GM18868 (cell line): ENCODE measurements around the gene CNKSR1.

Experiments
- ATAC-seq: cut with Tn5 transposase; IDR thresholded peaks from one replicate; pipeline ENCODE4 v1.9.1; 2021; ENCODE audit warnings: mild to moderate bottlenecking, moderate library complexity; ENCODE audit not compliant: unreplicated experiment

Gene CNKSR1, protein sequence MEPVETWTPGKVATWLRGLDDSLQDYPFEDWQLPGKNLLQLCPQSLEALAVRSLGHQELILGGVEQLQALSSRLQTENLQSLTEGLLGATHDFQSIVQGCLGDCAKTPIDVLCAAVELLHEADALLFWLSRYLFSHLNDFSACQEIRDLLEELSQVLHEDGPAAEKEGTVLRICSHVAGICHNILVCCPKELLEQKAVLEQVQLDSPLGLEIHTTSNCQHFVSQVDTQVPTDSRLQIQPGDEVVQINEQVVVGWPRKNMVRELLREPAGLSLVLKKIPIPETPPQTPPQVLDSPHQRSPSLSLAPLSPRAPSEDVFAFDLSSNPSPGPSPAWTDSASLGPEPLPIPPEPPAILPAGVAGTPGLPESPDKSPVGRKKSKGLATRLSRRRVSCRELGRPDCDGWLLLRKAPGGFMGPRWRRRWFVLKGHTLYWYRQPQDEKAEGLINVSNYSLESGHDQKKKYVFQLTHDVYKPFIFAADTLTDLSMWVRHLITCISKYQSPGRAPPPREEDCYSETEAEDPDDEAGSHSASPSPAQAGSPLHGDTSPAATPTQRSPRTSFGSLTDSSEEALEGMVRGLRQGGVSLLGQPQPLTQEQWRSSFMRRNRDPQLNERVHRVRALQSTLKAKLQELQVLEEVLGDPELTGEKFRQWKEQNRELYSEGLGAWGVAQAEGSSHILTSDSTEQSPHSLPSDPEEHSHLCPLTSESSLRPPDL

GRCh38 chr1:26177182-26177684 lies at the start of gene CNKSR1:
TSS of gene CNKSR1 (plus strand) at chr1:26177491. CDS start at chr1:26177548, 57 bp downstream.
- no peak for ATAC-seq

DNA sequence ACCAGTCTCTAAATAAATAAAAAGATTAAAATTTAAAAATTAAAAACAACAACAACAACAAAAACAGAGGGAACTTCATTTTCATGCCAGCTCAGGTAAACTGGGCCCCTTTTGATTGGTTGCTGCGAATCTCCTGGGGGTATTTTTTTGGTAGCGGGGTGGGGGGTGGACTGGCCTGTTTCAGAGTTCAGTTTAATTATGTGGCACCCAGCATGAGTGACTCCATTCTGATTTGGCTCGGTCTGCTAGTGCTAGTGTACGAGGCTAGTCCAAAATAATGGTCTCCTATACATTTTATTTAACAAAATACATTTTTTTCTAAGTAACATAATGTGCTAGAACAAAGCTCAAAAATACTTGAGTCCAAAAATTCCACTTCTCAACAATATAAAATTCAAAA lies 47.5 kb upstream of the CNKSR1 start:
- no peak for ATAC-seq

GRCh38 chr1:26130695-26131094 lies 46.6 kb upstream of the CNKSR1 start:
- no peak for ATAC-seq

GRCh38 chr1:26132128-26132833 lies 45.0 kb upstream of the CNKSR1 start:
- no peak for ATAC-seq

- ATAC-seq, result no peak
These were observed 44.5 kb upstream of the CNKSR1 start for GRCh38 chr1:26132834-26133167.

- ATAC-seq, result no peak
These were observed 42.8 kb upstream of the CNKSR1 start for GRCh38 chr1:26134466-26134865.

DNA sequence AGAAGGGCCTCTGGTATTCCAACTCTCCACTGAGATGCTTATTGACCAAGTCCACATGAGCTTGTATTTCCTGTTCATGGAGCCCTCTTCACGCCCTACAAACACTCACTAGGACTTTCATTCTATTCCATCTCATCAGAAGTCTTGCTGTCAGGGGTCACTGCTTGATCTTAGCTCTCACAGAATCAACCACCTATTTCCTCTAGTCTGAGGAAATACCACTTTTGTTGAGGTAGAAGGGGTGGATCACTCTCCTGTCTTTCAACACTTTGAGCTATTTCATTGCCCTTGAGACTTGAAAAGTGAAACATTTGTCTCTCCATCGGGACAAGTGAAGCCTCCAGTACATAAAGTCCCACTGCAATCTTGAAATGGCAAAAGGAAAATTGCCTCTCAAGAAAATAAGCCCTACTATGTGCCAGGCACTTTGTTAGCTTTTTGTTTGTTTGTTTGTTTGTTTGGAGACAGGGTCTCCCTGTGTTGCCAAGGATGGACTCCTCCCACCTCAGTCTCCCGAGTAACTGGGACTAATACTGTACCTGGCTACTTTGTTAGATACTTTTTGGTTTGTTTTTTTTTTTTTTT lies 38.2 kb upstream of the CNKSR1 start:
- ATAC-seq, result no peak

DNA sequence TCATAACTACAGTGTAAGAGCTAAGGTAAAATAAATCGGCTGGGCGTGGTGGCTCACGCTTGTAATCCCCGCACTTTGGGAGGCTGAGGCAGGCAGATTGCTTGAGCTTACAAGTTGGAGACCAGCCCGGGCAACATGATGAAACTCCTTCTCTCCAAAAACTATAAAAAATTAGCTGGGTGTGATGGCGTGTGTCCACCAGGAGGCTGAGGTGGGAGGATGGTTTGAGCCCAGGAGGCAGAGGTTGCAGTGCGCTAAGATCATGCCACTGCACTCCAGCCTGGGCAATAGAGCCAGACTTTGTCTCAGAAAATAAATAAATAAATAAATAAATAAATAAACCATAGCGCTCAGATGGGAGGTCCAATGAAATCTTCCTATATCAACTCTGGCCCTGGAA lies 35.1 kb upstream of the CNKSR1 start:
- no peak for ATAC-seq

DNA sequence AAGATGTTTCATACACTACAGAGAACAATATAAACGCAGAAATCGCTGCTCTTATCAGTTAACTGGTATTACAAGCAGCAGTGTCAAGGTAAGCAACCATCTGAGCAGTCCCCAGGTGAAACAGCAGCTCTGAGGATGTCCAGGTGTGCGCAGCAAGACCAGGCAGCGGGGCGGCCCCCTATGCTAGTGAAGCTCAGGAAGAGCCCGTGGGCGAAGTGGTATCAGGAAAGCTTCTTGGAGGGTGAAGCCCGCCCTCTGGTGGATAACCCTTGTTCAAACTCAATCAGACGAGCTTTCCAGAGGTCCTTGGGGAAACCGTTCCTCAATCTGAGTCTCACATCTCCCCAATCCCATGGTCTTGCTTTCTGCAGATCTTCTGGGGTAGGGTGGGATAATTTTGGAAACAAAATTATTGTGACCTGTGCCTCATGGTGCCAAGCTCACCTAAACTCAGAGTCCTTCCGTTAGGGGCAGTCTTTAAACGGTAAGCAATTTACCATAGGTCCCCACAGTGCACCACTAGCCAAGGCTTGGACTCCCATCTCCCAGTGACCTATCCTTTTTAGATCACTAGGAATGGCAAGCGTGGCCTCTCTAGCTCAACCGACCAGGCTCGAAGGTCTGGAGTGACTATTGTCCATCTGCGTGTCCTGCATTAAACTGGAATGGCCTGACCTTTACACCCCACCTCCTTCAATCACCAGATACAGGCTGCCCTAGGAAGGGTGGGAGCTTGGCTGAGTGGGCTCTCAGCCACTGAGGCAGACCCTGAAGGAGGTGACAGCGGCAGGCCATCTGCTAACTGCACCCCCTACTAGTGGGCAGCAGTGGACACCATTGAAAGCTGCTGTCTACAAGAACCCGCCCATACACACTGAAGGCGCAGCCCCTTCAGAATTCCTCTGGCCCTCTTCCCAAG lies 32.0 kb upstream of the CNKSR1 start:
- no peak for ATAC-seq

- no peak for ATAC-seq
These were observed 31.4 kb upstream of the CNKSR1 start for GRCh38 chr1:26145960-26146294.

GRCh38 chr1:26148887-26149286 lies 28.4 kb upstream of the CNKSR1 start:
- no peak for ATAC-seq

DNA sequence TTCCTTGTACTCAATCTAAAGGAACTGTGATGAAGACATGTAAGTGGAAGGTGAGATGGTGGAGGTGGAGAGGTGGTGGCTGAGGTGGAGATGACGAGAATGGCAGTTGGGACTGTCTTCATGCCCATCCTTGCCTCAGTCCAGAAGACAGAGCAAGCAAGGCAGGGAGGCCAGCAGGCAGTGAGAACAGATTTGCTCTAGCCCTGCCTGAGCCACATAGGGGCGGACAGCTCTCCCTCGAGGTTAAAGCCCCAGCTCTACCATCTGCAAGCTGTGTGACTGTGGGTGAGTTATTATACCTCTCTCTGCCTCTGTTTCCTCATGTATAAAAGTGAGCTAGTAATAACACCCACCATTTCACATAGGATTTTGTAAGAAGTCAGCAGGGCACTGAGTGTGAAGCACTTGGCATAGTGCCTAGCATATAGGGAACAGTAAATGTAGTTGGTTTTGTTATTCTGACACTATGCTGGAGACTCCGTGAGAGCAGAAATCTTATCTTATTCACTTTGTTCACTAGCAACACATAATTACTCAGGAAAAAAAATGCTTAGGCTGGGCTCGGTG lies 23.2 kb upstream of the CNKSR1 start:
- no peak for ATAC-seq

- ATAC-seq, result no peak
These were observed 22.5 kb upstream of the CNKSR1 start for GRCh38 chr1:26154750-26155149.

GRCh38 chr1:26155370-26156284 lies 21.7 kb upstream of the CNKSR1 start:
- ATAC-seq, result no peak

DNA sequence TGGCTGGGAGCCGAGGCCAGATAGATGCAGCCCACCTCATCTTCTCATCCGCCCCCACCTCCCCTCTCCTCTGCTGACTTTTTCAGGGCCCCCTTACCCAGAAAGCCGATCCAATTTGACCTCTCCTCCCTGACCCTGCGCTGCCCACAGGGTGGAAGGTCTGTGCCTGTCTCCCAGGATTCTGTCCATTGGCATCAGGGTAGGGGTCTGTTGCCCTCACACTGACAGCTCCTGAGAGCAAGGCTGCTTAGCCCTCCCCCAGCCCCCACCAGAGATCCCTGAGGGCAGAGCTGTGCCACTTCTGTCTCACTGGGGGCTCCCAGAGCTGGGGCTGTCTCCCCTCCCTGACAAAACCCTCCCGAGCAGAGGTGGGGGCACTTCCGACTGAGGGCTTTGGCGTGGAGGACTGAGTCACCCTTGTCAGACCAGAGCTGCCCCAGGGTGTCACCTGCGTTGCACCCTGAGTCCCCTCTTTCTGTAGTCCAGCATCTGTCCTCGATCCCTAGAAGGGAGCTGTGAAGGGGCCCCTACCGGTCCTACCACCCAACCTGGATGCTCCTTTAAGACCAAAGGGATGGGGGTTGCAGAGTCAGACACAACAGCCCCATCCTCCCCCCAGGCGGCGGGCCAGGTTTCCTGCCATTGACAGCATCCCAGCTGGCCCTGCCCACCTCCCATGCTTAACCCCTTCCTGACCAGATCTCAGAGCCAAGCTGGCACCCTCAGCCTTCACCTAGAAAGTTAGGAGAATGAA lies 20.8 kb upstream of the CNKSR1 start:
- ATAC-seq, result no peak

DNA sequence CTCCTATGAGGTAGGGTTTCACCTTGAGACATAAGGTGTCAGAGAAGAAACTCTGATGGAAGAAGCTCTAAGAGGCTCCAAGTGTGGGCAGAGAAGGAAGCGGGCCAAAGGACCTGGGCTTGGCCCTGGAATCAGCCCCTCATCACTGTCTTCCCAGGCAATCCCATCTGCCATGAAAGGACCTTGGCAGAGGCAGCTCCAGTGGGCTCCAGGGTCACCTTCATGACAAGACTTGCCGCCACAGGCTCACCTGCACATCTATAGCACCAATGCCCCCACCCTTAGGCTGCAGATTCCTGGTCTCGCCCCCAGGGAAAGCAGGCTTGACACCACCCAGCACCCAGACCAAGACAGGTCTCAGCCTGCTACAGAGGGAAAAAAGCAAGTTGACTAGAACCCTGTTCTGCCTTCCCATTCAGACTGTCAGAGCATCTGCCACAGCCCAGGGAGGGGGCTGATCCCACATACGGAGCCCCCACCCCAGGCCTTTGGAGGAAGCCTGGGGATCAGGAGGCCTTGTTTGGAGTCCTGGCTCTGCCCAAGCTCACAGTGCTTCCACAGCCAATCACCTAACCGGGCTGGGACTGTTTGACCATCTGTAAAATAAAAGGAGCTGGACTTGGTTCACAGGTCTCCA lies 18.9 kb upstream of the CNKSR1 start:
- no peak for ATAC-seq

DNA sequence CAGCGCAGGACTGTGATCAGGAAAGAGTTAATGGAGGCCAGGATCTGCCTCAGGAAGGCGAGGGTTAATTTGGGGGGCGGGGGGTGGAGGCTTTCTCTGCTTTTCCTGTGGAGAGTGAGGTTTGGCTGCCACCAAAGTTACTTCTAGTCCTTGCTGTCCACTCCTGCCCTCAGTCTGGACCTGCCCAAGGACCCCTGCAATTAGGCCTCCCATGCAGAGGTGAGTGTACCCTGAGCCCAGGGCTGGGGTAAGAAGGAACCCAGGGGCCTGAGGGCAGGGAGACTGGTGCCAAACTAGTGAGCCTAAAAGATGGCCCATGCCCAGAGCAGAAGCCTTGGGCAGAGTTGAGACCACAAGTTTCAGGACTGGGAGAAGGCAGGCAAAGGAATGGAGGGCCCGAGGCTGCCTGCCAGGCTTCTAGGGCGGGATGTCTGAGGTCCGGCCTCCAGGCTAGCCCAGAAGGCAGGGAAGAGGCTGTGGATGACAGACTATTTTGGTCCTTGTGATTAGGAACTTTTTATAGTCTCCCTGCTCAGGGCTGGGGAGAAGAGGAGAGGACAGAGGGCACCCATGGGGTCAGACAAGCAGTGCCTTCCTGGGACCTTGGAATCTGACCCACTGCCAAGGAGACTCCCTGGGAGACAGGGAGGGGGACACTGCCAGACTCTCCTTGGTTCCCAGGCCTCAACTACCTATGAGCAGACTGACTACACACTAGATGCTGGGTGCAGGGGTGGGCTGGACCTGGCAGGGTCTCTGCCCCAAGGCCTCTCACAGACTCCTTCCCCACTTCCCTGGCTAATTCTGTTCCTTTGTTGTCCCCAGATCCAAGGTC lies 18.2 kb upstream of the CNKSR1 start, which contains the start of gene FAM110D:
FAM110D (plus strand) TSS at position 172 of the 835 bp plus-strand sequence. CDS start 2,213 bp downstream, outside the sequence.
- ATAC-seq, result no peak
